ENCODE results near the gene MED16. TPM values are rescaled to one million over a fixed set of nuclear protein-coding genes. Genes with fewer than 3 reads are reported as not detected.
A peak's percentile ranks its signal among the peaks of the same experiment; 100 is the strongest.

The MED16 gene
- total RNA-seq, 1 donor from 2014 or later = 12.1 TPM

DNA sequence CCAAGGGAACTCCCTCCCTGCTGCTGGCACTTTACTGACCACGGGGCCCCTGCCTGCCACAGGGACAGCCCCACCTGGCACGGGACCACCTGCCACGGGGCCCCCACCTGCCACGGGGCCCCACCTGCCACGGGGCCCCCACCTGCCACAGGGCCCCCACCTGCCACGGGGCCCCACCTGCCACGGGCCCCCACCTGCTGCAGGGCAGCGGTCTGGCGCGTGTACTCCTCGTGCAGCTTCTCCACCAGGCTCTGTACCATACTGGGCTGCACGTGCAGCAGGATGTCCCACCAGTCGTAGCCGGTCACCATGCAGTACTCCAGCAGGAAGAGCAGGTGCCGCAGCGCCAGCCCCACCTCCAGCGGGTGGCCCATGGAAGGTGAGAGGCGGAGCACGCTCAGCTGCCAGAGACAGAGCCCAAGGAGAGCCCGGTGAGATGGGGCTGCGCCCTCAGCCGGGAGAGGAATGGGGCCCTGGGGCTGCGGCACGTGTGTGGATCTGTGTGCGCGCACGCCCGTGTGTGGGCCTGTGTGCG is 16.1 kb downstream of the MED16 start:
- DNase-seq (ENCODE audit: low read depth) (no peak), FAIRE-seq (no peak)
- TF ChIP-seq, protein P1, sequence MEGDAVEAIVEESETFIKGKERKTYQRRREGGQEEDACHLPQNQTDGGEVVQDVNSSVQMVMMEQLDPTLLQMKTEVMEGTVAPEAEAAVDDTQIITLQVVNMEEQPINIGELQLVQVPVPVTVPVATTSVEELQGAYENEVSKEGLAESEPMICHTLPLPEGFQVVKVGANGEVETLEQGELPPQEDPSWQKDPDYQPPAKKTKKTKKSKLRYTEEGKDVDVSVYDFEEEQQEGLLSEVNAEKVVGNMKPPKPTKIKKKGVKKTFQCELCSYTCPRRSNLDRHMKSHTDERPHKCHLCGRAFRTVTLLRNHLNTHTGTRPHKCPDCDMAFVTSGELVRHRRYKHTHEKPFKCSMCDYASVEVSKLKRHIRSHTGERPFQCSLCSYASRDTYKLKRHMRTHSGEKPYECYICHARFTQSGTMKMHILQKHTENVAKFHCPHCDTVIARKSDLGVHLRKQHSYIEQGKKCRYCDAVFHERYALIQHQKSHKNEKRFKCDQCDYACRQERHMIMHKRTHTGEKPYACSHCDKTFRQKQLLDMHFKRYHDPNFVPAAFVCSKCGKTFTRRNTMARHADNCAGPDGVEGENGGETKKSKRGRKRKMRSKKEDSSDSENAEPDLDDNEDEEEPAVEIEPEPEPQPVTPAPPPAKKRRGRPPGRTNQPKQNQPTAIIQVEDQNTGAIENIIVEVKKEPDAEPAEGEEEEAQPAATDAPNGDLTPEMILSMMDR (IDR thresholded peaks at IDR 0.05; ENCODE audit: insufficient read depth, low read length, severe bottlenecking) = no peak
- H3K27me3 ChIP-seq (ENCODE audit: control insufficient read depth, insufficient read depth, low read length) = no peaks in the 10 kb centered on the region
- peaks cover 19% of the 10 kb centered on the region for H3K36me3 ChIP-seq (ENCODE audit: control insufficient read depth, insufficient read depth, low read length)
- no peak overlapping the region for H3K4me3 ChIP-seq (ENCODE audit: low read depth, low read length)

- no peaks in the 10 kb centered on the region for H3K27me3 ChIP-seq (ENCODE audit: control insufficient read depth, insufficient read depth, low read length)
- DNase-seq (ENCODE audit: low read depth) (no peak), FAIRE-seq (no peak)
- H3K4me3 ChIP-seq (ENCODE audit: low read depth, low read length) = no peak overlapping the region
- peaks cover 14% of the 10 kb centered on the region for H3K36me3 ChIP-seq (ENCODE audit: control insufficient read depth, insufficient read depth, low read length)
- TF ChIP-seq, protein P1 (IDR thresholded peaks at IDR 0.05; ENCODE audit: insufficient read depth, low read length, severe bottlenecking) = no peak
Measured at GRCh38 chr19:876089-876488, 16.9 kb downstream of the MED16 start.

- DNase-seq (ENCODE audit: low read depth) = no peak
- Histone ChIP-seq H3K4me3 (ENCODE audit: low read depth, low read length) (no peak overlapping the region), H3K36me3 (ENCODE audit: control insufficient read depth, insufficient read depth, low read length) (peaks cover 15% of the 10 kb centered on the region), H3K27me3 (ENCODE audit: control insufficient read depth, insufficient read depth, low read length) (no peaks in the 10 kb centered on the region)
- FAIRE-seq = no peak
- TF ChIP-seq, protein P1 (IDR thresholded peaks at IDR 0.05; ENCODE audit: insufficient read depth, low read length, severe bottlenecking) = no peak
Measured at GRCh38 chr19:875265-875879, 17.6 kb downstream of the MED16 start.

DNA sequence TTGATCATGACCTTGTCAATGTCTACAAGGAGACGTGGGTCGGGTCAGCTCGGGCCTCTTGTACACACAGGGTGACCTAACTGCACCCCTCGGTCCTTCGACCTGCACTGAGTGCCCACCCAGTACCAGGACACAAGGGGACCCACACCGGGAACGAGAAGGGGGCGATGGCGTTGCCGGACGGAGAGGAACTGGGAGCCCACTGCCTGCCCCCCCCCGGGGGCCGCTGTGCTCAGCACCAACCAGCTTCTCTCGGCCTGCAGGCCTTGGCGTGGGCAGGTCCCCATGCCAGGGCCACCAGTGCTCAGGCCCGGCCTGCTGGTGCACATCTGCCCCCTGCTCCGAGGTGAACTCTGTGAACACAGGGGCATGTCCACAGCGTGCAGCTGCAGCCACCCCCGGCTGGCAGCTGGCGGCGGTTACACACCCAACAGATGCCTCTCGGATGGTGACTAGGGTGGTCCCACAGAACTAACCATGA is 19.4 kb downstream of the MED16 start:
- Histone ChIP-seq H3K4me3 (ENCODE audit: low read depth, low read length) (no peak overlapping the region), H3K27me3 (ENCODE audit: control insufficient read depth, insufficient read depth, low read length) (no peaks in the 10 kb centered on the region), H3K36me3 (ENCODE audit: control insufficient read depth, insufficient read depth, low read length) (peaks cover 8% of the 10 kb centered on the region)
- no peak for DNase-seq (ENCODE audit: low read depth)
- FAIRE-seq = no peak
- TF ChIP-seq, protein P1 (IDR thresholded peaks at IDR 0.05; ENCODE audit: insufficient read depth, low read length, severe bottlenecking) = no peak

GRCh38 chr19:873084-873483 is 19.9 kb downstream of the MED16 start:
- DNase-seq (ENCODE audit: low read depth) = peak; percentile 52
- no peak for FAIRE-seq

More at GRCh38 chr19:873084-873483, 19.9 kb downstream of the MED16 start:
- TF ChIP-seq, protein P1 (IDR thresholded peaks at IDR 0.05; ENCODE audit: insufficient read depth, low read length, severe bottlenecking) = no peak
- Histone ChIP-seq H3K4me3 (ENCODE audit: low read depth, low read length) (no peak overlapping the region), H3K36me3 (ENCODE audit: control insufficient read depth, insufficient read depth, low read length) (peaks cover 10% of the 10 kb centered on the region), H3K27me3 (ENCODE audit: control insufficient read depth, insufficient read depth, low read length) (no peaks in the 10 kb centered on the region)

Measured in bronchial epithelial cell (primary cell).